Left lung (tissue), 10 donors: ENCODE data around the gene VTCN1. TPM values are rescaled to one million over a fixed set of nuclear protein-coding genes. Genes with fewer than 3 reads are reported as not detected.
"Not testable (repeated sequence)": the region's sequence is repeated elsewhere in the genome, so short reads cannot be mapped to it uniquely, and the experiment has no call there.

Source experiments
- ATAC-seq: fragments of 200-7000 bp; cut with Tn5 transposase; one replicate; pipeline ENCODE4 v1.9.1; 2020; ENCODE audit warnings: moderate library complexity
- DNase-seq, 4 donors: peaks; one replicate each; pipeline ENCODE4 v3.0.0-alpha.2; 2013 to 2020
- H3K27ac ChIP-seq, 2 donors: fragments of 200-600 bp; sonication (generic) in 1 of 2; one replicate each; pipeline versions ENCODE4 v1.5.0 to v1.8.0; 2020 to 2021
- H3K27me3 ChIP-seq, 2 donors: fragments of 200-600 bp; sonication (generic) in 1 of 2; one replicate each; pipeline versions ENCODE4 v1.5.0 to v1.8.0; 2020 to 2021
- H3K36me3 ChIP-seq, 2 donors: fragments of 200-600 bp; sonication (generic) in 1 of 2; one replicate each; pipeline versions ENCODE4 v1.5.0 to v1.8.0; 2020 to 2021
- H3K4me1 ChIP-seq, 2 donors: fragments of 200-600 bp; one replicate each; pipeline ENCODE4 v1.8.0; 2021
- H3K4me3 ChIP-seq, 2 donors: fragments of 200-600 bp; sonication (generic) in 1 of 2; one replicate each; pipeline versions ENCODE4 v1.5.0 to v1.8.0; 2020 to 2021; ENCODE audit warnings: mild to moderate bottlenecking in 1 of 2
- H3K9me3 ChIP-seq, 2 donors: fragments of 200-600 bp; sonication (generic) in 1 of 2; one replicate each; pipeline versions ENCODE4 v1.5.0 to v1.8.0; 2020 to 2021
- CTCF ChIP-seq, 2 donors: fragments of 200-600 bp; sonication (generic) in 1 of 2; IDR thresholded peaks; one replicate each; pipeline versions ENCODE4 v1.5.0 to v1.8.0; 2021; ENCODE audit warnings: antibody characterized with exemption in 2 of 2
- intact Hi-C, 2 donors: fragments of 100-400 bp; cut with DNase I; formaldehyde crosslinking; loops; one replicate each; pipeline versions ENCODE4 v1.11.2 to v1.14.2; 2022
- polyA plus RNA-seq, 6 donors: library from polyadenylated mRNA; unstranded; fragments of 120-200 nt; gene quantifications; one replicate each; pipeline ENCODE4 v1.2.1, GENCODE V29; 2013; ENCODE audit not compliant: insufficient read length in 6 of 6
- total RNA-seq, 2 donors: library from RNA; stranded (reverse); fragmentation: NEBNext Ultra II Directional; extraction: Animal tissue kit (Norgen Biotek cat#: 25700); gene quantifications; one replicate each; pipeline ENCODE4 v1.2.1, GENCODE V29; 2021
- donor health status: DM: no; HTN: yes; CAD: no.
- donor health status: DM: no; HTN: no; CAD: no.

Gene VTCN1
- total and polyA plus RNA-seq, 8 donors = 0.31 to 0.87 (median 0.54) TPM; not detected in 1

DNA sequence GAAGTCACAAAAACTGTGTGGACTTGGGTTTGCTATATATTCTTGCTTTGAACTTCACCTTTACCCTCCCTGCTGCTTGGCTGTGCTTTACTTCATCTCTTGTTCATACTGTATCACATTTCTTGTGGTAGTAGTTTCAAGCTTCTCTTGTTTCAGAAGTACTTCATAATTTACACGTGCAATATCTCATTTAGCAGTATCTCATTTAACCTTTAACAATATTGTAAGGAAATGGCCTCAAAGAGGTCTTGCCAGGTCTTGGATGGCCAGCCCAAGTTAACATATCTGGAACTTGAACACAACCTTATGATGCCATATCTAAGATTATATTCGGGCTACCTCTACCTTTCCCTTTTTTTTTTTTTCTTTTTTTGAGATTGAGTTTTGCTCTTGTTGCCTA, 87.5 kb downstream of the VTCN1 start:
- Histone ChIP-seq H3K27me3 (no peaks in the 10 kb centered on the region), H3K4me1 (peaks cover 0 to 14% of the 10 kb centered on the region in 2 donors), H3K27ac (no peak overlapping the region), H3K36me3 (no peaks in the 10 kb centered on the region), H3K4me3 (no peak overlapping the region), H3K9me3 (no peaks in the 10 kb centered on the region)
- DNase-seq = no peak
- ATAC-seq = no peak
- TF ChIP-seq CTCF (IDR thresholded peaks at IDR 0.05) = no peak
- intact Hi-C loops = loop anchor here in 1 of 2 donors (5.0 kb wide), 1 partner anchor 56 kb away; no protein-coding TSS in a partner anchor

- TF ChIP-seq CTCF (IDR thresholded peaks at IDR 0.05) = no peak
- no peaks in the 10 kb centered on the region for H3K27me3 ChIP-seq
- no peak for DNase-seq
- H3K27ac ChIP-seq = peak overlapping the region; percentile 83 to 92
- intact Hi-C loops = loop anchor here in 1 of 2 donors (5.0 kb wide), 1 partner anchor 55 kb away; no protein-coding TSS in a partner anchor
- H3K9me3 ChIP-seq = no peaks in the 10 kb centered on the region
- no peaks in the 10 kb centered on the region for H3K36me3 ChIP-seq
- ATAC-seq = no peak
- H3K4me3 ChIP-seq = peak overlapping the region; percentile 44 to 54
- peaks cover 0 to 14% of the 10 kb centered on the region in 2 donors for H3K4me1 ChIP-seq
Measured at GRCh38 chr1:117122330-117123025, 88.2 kb downstream of the VTCN1 start.

- peak; percentile 64 to 67 for TF ChIP-seq CTCF (IDR thresholded peaks at IDR 0.05)
- Histone ChIP-seq H3K9me3 (no peaks in the 10 kb centered on the region), H3K36me3 (no peaks in the 10 kb centered on the region), H3K27ac (peak within 1 kb of the TSS; percentile 83 to 92), H3K4me1 (peaks cover 0 to 14% of the 10 kb centered on the region in 2 donors), H3K4me3 (peak within 1 kb of the TSS; percentile 44 to 54), H3K27me3 (no peaks in the 10 kb centered on the region)
- intact Hi-C loops = loop anchor here in 1 of 2 donors (5.0 kb wide), 1 partner anchor 54 kb away; no protein-coding TSS in a partner anchor
- peak; percentile 97 to 99 (median 98) for DNase-seq
- peak; percentile 98 for ATAC-seq
Measured at GRCh38 chr1:117121589-117122329, 89.0 kb downstream of the VTCN1 start, which contains the start of gene TRIM45. Gene TRIM45, minus strand, starts transcription at chr1:117121749. Its CDS starts 548 bp downstream, at chr1:117121201.

GRCh38 chr1:117120774-117121588, 89.7 kb downstream of the VTCN1 start:
- Histone ChIP-seq H3K4me1 (peaks cover 0 to 14% of the 10 kb centered on the region in 2 donors), H3K4me3 (peak overlapping the region; percentile 44 to 54), H3K27me3 (no peaks in the 10 kb centered on the region), H3K27ac (peak overlapping the region; percentile 83 to 92), H3K36me3 (no peaks in the 10 kb centered on the region), H3K9me3 (no peaks in the 10 kb centered on the region)
- ATAC-seq = peak; percentile 47
- no peak for DNase-seq
- no peak for TF ChIP-seq CTCF (IDR thresholded peaks at IDR 0.05)
- intact Hi-C loops = loop anchor here in 1 of 2 donors (5.0 kb wide), 1 partner anchor 54 kb away; no protein-coding TSS in a partner anchor

- H3K4me3 ChIP-seq, intact Hi-C loops, H3K27me3 ChIP-seq, H3K27ac ChIP-seq, H3K9me3 ChIP-seq, H3K36me3 ChIP-seq, ATAC-seq: not testable (repeated sequence)
- peak in 1 of 4 donors; percentile 70 for DNase-seq
- peaks cover 0 to 14% of the 10 kb centered on the region in 2 donors for H3K4me1 ChIP-seq
Measured at GRCh38 chr1:117119144-117119543, 91.6 kb downstream of the VTCN1 start.
